ENCODE data around the gene TP53. TPM values are rescaled to one million over a fixed set of nuclear protein-coding genes. Genes with fewer than 3 reads are reported as not detected.
A peak's percentile ranks its signal among the peaks of the same experiment; 100 is the strongest.

The TP53 gene
- total and polyA plus RNA-seq, 9 of the 15 experiments (the other 6 are each of a cell fraction or from before 2014, with no cell fraction given) = 2.8 to 14.0 (median 7.1) TPM

DNA sequence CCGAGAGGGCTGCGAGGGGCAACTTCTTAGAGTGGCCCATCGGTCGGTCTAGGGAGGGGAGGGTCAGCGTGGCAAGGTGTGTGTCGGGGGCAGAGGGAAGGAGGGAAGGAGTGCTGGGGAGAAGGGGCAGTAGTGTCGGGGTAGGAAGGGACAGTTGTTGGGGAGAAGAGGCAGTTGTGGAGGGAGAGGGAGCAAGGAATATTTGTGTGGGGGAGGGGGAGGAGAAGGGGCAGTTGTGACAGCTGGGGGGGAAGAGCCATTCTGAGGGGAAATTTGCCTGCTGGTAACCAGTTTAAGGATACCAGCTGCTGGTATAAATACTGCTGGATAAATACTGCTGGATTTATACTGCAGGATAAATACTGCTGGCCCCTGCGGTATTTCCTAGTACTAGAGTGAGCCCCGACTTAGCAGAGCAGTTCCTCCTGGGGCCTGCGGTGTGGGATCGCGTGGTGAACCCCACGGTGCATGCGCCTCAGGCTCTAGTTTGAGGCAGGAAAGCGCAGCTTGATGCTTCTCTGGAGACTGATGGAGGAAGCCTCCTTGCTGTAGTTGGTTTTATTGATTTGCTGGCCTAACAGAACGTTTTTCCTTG is 30.6 kb upstream of the TP53 start (continued):
- TF ChIP-seq ZNF79 (CRISPR knock-in tag; IDR thresholded peaks at IDR 0.05; ENCODE audit: low read depth) (no peak), NFATC3 (IDR thresholded peaks at IDR 0.05) (no peak), ZNF57 (CRISPR knock-in tag; IDR thresholded peaks at IDR 0.05) (no peak), BRD4 (IDR thresholded peaks at IDR 0.05) (no peak), HIVEP1 (CRISPR knock-in tag; IDR thresholded peaks at IDR 0.05) (no peak), PHF8 (IDR thresholded peaks at IDR 0.05; ENCODE audit: borderline replicate concordance, low read length) (no peak), ZNF197 (CRISPR knock-in tag; IDR thresholded peaks at IDR 0.05; ENCODE audit: low read depth) (no peak), MED1 (CRISPR knock-in tag; IDR thresholded peaks at IDR 0.05; ENCODE audit: borderline replicate concordance) (no peak), NFRKB (IDR thresholded peaks at IDR 0.05; ENCODE audit: low read depth) (no peak)
- TF ChIP-seq, protein P1, sequence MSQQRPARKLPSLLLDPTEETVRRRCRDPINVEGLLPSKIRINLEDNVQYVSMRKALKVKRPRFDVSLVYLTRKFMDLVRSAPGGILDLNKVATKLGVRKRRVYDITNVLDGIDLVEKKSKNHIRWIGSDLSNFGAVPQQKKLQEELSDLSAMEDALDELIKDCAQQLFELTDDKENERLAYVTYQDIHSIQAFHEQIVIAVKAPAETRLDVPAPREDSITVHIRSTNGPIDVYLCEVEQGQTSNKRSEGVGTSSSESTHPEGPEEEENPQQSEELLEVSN (IDR thresholded peaks at IDR 0.05; ENCODE audit: borderline replicate concordance in 1 of 2, extremely low read depth in 1 of 2, insufficient read depth in 1 of 2, insufficient read length in 1 of 2, low read depth in 1 of 2, low read length in 1 of 2, poor library complexity in 1 of 2, severe bottlenecking in 1 of 2) = peak in 1 of 2 experiments; percentile 20
- TF ChIP-seq, protein P2, sequence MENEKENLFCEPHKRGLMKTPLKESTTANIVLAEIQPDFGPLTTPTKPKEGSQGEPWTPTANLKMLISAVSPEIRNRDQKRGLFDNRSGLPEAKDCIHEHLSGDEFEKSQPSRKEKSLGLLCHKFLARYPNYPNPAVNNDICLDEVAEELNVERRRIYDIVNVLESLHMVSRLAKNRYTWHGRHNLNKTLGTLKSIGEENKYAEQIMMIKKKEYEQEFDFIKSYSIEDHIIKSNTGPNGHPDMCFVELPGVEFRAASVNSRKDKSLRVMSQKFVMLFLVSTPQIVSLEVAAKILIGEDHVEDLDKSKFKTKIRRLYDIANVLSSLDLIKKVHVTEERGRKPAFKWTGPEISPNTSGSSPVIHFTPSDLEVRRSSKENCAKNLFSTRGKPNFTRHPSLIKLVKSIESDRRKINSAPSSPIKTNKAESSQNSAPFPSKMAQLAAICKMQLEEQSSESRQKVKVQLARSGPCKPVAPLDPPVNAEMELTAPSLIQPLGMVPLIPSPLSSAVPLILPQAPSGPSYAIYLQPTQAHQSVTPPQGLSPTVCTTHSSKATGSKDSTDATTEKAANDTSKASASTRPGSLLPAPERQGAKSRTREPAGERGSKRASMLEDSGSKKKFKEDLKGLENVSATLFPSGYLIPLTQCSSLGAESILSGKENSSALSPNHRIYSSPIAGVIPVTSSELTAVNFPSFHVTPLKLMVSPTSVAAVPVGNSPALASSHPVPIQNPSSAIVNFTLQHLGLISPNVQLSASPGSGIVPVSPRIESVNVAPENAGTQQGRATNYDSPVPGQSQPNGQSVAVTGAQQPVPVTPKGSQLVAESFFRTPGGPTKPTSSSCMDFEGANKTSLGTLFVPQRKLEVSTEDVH (IDR thresholded peaks at IDR 0.05; ENCODE audit: low read depth, partially characterized antibody) = no peak
